Spinal cord (tissue), 10 donors: ENCODE results near the gene SH2B2. TPM values are rescaled to one million over a fixed set of nuclear protein-coding genes. Genes with fewer than 3 reads are reported as not detected.
A peak's percentile ranks its signal among the peaks of the same experiment; 100 is the strongest.

Experiments used
- DNase-seq, 6 donors: peaks; one replicate each; pipeline versions ENCODE4 v3.0.0 to v3.0.0-alpha.2; 2013 to 2015; ENCODE audit warnings: low spot score in 6 of 6, low read depth in 4 of 6
- H3K27ac ChIP-seq: one replicate; pipeline ENCODE4 v1.5.1; 2013; ENCODE audit warnings: low read depth, low read length, control low read depth
- H3K27me3 ChIP-seq: one replicate; pipeline ENCODE4 v1.6.1; 2013; ENCODE audit warnings: low read length; ENCODE audit not compliant: control insufficient read depth, insufficient read depth
- H3K36me3 ChIP-seq: one replicate; pipeline ENCODE4 v1.6.1; 2013; ENCODE audit warnings: low read length; ENCODE audit not compliant: control insufficient read depth, insufficient read depth
- H3K4me1 ChIP-seq: one replicate; pipeline ENCODE4 v1.6.1; 2013; ENCODE audit warnings: low read length; ENCODE audit not compliant: control insufficient read depth, insufficient read depth
- H3K4me3 ChIP-seq: one replicate; pipeline ENCODE4 v1.5.1; 2013; ENCODE audit warnings: low read depth, low read length, control low read depth
- H3K9me3 ChIP-seq: one replicate; pipeline ENCODE4 v1.6.1; 2013; ENCODE audit warnings: low read length; ENCODE audit not compliant: control insufficient read depth, insufficient read depth
- WGBS: methylation state at CpG from one replicate; pipeline ENCODE4 v1.1.5; 2013; ENCODE audit warnings: missing lambda C conversion rate; ENCODE audit not compliant: insufficient coverage; 5-methylcytosine and 5-hydroxymethylcytosine counted together
- polyA plus RNA-seq, 2 donors: library from polyadenylated mRNA; unstranded; fragments of 120-200 nt; gene quantifications; one replicate each; pipeline ENCODE4 v1.2.1, GENCODE V29; 2013; ENCODE audit not compliant: insufficient read length in 2 of 2
- total RNA-seq, 2 donors: library from RNA; depleted of rRNA in 1 of 2; stranded (reverse); fragments of 120-200 nt in 1 of 2; fragments of >200 nt in 1 of 2; gene quantifications; one replicate each; pipeline versions ENCODE4 v1.2.3 to v1.2.4, GENCODE V29; 2013 to 2014
- donor health status: healthy.

SH2B2 gene
- total and polyA plus RNA-seq, 4 donors = 4.1 to 28.0 (median 13.1) TPM

DNA sequence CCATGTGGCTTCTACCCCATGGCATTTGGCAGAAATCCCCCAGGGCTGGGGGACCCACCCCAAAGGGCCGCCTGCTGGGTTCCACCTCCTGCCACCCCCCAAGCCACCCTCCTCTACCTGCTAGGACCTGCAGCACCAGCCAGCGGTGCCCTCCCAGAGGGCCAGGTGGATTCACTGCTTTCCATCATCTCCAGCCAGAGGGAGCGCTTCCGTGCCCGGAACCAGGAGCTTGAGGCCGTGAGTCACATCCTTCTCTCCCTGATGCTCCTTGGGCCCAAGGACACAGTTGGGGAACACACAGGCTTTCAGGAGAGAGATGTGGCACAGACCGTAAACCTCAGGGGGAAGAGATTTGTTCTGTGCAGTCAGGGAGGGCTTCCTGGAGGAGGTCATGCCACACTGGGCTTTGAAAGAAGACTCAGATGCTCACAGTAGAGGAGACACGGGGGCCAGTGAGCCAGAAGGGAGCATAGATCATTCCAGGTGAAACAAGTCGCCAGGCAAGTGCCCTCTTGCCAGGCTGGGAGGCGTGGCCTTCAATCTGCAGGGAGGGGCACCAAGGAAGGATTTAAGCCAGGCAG, 11.5 kb upstream of the SH2B2 start:
- WGBS = 94% methylated on average over 10 of the region's 10 CpGs
- Histone ChIP-seq H3K36me3 (peaks cover 31% of the 10 kb centered on the region), H3K4me3 (no peak overlapping the region), H3K9me3 (no peaks in the 10 kb centered on the region), H3K4me1 (peaks cover 25% of the 10 kb centered on the region), H3K27me3 (no peaks in the 10 kb centered on the region), H3K27ac (no peak overlapping the region)
- no peak for DNase-seq

DNA sequence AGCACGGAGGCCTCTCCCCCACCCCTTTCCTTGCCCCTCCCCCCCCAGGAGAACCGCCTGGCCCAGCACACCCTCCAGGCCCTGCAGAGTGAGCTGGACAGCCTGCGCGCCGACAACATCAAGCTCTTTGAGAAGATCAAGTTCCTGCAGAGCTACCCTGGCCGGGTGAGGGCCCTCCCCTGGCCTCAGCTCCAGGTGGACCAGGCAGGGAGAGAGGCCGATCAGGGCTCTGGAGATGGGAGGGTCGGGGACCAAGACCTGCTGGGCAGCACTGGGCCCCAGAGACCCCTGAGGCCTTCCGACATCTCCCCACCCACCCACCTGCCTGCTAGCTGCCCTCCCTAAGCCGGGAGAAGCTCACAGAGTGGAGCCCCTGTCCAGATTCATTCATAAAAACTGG, 8.8 kb upstream of the SH2B2 start:
- peaks cover 37% of the 10 kb centered on the region for H3K36me3 ChIP-seq
- H3K27me3 ChIP-seq = no peaks in the 10 kb centered on the region
- 97% methylated on average over 5 of the region's 10 CpGs for WGBS
- DNase-seq = no peak
- H3K9me3 ChIP-seq = no peaks in the 10 kb centered on the region
- peaks cover 10% of the 10 kb centered on the region for H3K4me1 ChIP-seq
- no peak overlapping the region for H3K27ac ChIP-seq
- no peak overlapping the region for H3K4me3 ChIP-seq

DNA sequence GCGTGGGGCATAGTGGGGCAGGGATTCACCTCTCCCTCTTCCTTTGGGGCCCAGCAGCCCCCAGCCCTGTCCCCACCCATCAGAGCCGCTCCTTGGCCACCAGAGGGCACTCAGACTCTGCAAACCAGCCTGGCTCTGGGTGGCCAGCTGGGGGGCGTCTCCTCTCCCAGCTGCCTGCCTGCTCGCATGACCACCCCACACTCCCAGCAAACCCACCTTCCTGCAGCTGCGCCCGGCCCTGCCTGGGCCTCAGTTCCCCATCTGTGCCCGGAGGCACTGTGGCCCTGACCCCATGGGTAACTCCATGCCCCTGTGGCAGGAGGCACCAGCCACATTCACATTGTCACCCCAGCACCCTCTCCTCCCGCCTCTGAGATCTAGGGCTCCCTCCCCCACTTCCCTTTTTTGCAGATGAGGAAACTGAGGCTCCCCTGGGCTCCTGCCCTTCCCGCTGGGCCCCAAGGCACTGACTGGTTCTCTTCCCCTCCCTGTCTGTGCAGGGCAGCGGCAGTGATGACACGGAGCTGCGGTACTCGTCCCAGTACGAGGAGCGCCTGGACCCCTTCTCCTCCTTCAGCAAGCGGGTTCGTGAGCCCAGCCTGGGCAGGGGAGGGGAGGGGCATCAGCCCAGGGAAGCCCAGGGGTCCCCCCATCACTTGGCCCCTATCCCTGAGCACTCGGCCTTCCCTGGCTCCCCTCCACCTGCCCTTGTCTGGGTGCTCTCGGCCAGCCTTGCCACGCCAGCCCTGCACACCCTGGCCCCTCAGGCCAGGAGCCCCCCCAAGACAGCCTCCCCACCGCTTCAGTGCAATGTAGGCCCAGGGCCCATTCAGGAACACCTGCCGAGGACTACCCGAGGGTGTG, 6.9 kb upstream of the SH2B2 start:
- DNase-seq = peak in 5 of 6 donors; percentile 52 to 91 (median 57)
- H3K27ac ChIP-seq = no peak overlapping the region
- no peaks in the 10 kb centered on the region for H3K27me3 ChIP-seq
- no peak overlapping the region for H3K4me3 ChIP-seq
- peaks cover 14% of the 10 kb centered on the region for H3K4me1 ChIP-seq
- 44% methylated on average over 15 of the region's 23 CpGs for WGBS
- H3K36me3 ChIP-seq = peaks cover 23% of the 10 kb centered on the region
- no peaks in the 10 kb centered on the region for H3K9me3 ChIP-seq

DNA sequence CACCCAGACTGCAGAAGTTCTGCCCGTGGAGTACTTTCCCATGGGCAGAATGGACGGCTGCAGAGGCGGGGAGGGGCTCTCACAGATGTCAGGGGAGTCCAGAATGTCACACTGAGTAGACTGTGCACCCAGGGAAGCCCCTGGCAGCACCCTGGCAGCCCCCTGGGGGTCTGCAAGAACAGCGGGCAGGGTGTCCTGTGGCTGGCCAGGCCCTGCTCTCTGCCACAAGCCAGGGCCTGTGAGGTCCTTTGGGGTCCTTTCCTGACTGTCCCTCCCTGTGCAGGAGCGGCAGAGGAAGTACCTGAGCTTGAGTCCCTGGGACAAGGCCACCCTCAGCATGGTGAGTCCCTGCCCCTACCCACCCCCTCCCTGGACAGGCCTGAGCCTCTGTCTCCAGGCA, 6.1 kb upstream of the SH2B2 start:
- no peaks in the 10 kb centered on the region for H3K27me3 ChIP-seq
- DNase-seq = no peak
- H3K4me1 ChIP-seq = peaks cover 21% of the 10 kb centered on the region
- H3K27ac ChIP-seq = no peak overlapping the region
- WGBS = 86% methylated on average over 5 of the region's 5 CpGs
- H3K36me3 ChIP-seq = peaks cover 18% of the 10 kb centered on the region
- no peak overlapping the region for H3K4me3 ChIP-seq
- H3K9me3 ChIP-seq = no peaks in the 10 kb centered on the region

DNA sequence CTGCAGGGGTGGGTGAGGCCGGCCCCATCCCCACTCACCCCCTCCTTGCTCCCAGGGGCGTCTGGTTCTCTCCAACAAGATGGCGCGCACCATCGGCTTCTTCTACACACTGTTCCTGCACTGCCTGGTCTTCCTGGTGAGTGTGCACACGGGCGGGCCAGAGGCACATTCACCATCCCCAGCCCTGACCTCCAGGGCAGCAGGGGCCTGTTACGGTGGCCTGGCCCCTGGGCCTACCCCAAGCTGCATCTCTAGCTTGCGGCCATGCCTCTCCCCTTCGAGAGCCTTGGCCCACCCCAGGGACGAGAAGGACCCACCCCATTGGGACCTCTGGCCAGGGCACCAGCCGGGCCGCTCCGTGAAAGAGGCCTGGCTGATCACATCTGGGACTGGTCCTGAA, 4.9 kb upstream of the SH2B2 start:
- no peaks in the 10 kb centered on the region for H3K9me3 ChIP-seq
- peaks cover 18% of the 10 kb centered on the region for H3K36me3 ChIP-seq
- DNase-seq = no peak
- WGBS = 88% methylated on average over 14 of the region's 14 CpGs
- H3K27me3 ChIP-seq = no peaks in the 10 kb centered on the region
- no peak overlapping the region for H3K4me3 ChIP-seq
- peaks cover 30% of the 10 kb centered on the region for H3K4me1 ChIP-seq
- no peak overlapping the region for H3K27ac ChIP-seq

DNA sequence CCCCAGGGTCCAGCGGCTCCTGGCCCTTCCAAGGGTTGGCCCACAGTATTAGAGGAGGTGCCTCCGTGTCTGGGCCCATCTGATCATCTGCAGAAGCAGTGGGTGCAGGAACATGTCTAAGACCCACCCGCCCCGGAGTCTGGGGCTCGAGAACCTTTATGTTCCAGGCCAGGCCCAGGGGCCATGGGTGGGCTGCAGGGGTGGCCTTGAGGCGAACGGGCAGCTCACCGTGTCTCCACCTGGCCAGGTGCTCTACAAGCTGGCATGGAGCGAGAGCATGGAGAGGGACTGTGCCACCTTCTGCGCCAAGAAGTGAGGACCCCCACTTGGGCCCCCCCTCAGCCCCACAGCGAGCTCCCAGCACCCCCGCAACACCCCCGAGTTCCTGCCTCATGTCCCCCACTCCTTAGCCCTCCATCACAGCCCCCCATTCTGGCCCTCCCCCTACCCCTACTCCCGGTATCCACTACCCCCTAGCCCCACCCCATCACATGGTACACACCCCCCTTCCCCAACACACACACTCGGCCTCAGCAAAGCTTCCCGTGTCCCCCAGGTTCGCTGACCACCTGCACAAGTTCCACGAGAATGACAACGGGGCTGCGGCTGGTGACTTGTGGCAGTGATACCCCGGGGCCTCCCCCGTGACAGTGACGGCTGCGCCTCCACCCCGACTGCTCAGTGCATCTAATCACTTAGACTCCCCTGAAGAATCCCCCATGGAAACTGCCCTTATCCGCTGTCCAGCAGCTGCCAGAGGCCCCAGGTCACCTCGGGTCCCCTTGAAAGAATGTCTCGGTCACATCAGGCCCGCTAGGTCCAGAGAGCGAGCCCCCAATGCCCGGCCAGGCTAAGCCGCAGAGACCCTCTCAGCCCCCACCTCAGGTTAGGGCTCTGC, 4.0 kb upstream of the SH2B2 start:
- Histone ChIP-seq H3K4me1 (peaks cover 33% of the 10 kb centered on the region), H3K27me3 (no peaks in the 10 kb centered on the region), H3K4me3 (no peak overlapping the region), H3K27ac (no peak overlapping the region), H3K9me3 (no peaks in the 10 kb centered on the region), H3K36me3 (peaks cover 18% of the 10 kb centered on the region)
- 87% methylated on average over 27 of the region's 32 CpGs for WGBS
- DNase-seq = no peak

DNA sequence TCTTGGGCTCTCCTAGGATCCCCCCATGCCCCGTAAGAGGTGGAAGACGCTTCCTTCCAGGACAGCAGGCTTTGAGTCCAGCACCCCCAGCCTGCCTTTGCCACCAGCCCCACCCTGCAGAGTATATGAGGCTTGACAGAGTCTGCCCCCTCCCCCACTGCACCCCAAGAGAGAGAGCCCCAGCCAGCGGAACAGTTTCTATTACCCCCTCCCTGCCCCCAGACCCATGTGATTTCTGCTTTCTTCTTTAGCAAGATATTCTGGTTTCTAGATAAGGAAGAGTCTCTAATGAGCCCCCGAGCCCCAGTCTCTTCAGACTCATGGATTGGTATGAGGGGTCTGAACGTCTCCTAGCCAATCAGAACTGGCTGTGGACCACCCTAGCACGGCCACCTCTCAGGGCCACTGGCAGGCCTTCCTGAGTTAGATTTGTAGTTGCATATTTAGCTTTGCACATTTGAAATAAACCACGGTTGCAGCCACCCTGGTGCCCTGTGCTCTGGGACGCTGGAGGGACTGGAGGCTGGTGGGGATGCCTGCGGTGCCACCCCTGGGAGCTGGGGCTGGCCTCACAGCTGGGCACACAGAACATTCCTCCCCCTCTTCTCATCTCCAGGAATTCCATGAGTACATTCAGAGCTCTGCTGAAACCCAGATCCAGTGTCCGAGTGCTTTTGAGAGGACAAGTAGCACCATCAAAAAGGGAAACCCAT, 3.0 kb upstream of the SH2B2 start:
- peaks cover 43% of the 10 kb centered on the region for H3K4me1 ChIP-seq
- H3K27me3 ChIP-seq = no peaks in the 10 kb centered on the region
- H3K36me3 ChIP-seq = peaks cover 15% of the 10 kb centered on the region
- H3K27ac ChIP-seq = no peak overlapping the region
- WGBS = 84% methylated on average over 9 of the region's 10 CpGs
- DNase-seq = no peak
- H3K9me3 ChIP-seq = no peaks in the 10 kb centered on the region
- no peak overlapping the region for H3K4me3 ChIP-seq

DNA sequence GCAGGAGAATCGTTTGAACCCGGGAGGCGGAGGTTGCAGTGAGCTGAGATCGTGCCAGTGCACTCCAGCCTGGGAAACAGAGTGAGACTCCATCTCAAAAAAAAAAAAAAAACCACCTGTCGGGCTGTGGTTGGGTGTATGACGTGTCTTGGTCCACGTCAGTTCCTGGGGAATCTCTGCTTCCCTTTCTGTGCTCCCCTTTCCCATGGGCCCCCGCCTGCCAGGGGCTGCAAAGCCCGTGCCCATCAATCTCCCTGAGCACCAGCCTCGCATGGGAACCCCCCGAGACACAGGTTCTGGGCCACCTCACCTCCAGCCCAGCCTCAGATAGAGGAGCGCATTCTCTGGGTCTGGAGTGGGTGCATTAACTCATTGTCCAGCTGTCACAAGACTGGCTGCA, 2.3 kb upstream of the SH2B2 start:
- whole genome bisulfite sequencing = 91% methylated on average over 7 of the region's 12 CpGs
- H3K27ac ChIP-seq = no peak overlapping the region
- peaks cover 48% of the 10 kb centered on the region for H3K4me1 ChIP-seq
- no peak overlapping the region for H3K4me3 ChIP-seq
- H3K9me3 ChIP-seq = no peaks in the 10 kb centered on the region
- peaks cover 22% of the 10 kb centered on the region for H3K36me3 ChIP-seq
- DNase-seq = no peak
- no peaks in the 10 kb centered on the region for H3K27me3 ChIP-seq

DNA sequence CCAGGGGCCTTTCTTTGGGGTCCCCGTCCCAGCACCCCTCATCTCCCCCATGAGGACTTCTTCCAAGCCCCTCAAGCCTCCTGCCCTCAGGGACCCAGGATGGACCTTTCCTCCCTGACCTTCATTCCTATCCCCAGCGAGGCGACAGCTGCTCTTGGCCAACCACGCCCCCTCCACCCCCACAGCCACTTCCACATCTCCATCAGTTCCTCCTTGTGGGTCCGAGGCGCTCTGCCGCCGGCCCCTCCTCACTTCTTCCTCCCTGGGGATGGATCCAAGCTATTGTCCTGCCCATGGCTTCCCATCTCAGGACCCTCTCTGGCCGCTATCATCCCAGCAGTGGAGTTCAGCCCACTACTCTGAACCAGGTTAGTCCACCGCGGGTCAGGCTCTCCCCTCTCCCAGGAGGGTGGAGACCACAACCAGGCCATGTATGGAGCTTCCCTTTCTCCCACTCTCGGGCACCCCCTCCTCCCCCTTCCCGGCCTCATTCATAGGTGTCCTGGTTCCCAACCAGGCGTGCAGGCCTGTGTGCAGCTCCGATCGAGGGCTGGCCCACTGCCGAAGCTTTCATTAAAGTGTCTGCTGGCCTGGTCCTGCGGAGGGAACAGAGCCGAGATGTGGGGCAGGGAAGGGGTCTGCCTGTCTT, 1.7 kb upstream of the SH2B2 start:
- 37% methylated on average over 19 of the region's 19 CpGs for WGBS
- H3K4me3 ChIP-seq = no peak overlapping the region
- DNase-seq = peak in 2 of 6 donors; percentile 30 to 39
- peaks cover 46% of the 10 kb centered on the region for H3K4me1 ChIP-seq
- no peaks in the 10 kb centered on the region for H3K27me3 ChIP-seq
- peaks cover 21% of the 10 kb centered on the region for H3K36me3 ChIP-seq
- peak overlapping the region; percentile 33 for H3K27ac ChIP-seq
- no peaks in the 10 kb centered on the region for H3K9me3 ChIP-seq
